NCI-H510A treated with DMSO at 0.1 percent for 48 hours (cell line): ENCODE data around the gene ZNF705A.
"Not testable (repeated sequence)": the region's sequence is repeated elsewhere in the genome, so short reads cannot be mapped to it uniquely, and the experiment has no call there.

Source experiments
- DNase-seq: peaks from one replicate; lab custom pipeline; 2025; lab: John Stamatoyannopoulos, UW

Gene ZNF705A

DNA sequence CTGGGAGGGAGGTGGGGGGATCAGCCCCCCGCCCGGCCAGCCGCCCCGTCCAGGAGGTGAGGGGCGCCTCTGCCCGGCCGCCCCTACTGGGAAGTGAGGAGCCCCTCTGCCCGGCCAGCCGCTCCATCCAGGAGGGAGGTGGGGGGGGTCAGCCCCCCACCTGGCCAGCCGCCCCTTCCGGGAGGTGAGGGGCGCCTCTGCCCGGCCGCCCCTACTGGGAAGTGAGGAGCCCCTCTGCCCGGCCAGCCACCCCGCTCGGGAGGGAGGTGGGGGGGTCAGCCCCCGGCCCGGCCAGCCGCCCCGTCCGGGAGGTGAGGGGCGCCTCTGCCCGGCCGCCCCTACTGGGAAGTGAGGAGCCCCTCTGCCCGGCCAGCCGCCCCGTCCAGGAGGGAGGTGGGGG, 27.4 kb downstream of the ZNF705A start:
- DNase-seq, result not testable (repeated sequence)

DNA sequence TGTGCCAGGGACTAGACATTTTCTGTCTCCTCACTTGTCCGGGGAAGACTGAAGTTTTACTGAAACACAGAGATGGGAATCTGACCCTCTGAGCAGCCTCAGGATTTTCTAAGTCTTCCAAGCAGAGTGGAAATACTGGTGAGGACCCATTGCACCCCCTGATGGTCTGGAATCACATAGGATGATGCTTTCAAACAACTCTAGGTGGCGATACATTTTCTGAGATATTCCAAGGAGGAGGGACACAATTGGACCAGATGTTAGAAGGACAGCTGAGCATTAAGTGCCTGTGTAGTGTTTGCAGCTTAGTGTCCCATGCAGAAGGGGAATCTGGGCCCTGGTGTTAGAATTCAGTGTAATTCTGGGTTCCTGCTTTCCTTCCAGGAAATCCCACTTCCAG, 31.3 kb downstream of the ZNF705A start:
- not testable (repeated sequence) for DNase-seq

DNA sequence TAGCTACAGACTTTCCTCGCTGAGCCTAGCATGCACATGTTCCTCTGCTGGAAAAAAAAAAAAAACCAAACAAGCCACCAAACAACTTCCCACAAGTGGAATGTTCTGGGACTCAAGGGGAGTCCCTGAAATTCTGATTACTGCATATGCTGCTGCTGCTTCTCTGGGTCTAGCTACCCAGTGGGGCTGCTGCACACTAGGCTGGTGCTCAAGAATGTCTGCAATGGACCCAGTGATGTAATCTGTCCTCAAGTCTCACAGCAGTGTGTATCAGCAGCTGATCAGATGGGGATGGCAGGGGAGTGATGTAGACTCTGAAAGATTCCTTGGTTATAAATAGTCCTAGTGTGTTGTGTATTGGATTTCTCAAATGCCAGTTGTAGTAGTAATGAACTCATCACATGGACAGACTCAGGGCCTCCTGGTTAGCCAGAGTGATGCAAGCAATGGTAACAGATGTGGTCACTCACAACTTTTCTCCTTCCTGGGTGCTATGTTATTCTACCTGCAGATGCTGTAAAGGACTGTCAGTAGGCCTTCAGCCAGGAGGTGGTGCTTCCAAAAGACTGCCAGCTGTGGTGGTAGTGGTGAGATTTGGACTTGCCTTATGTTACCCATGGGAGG, 41.0 kb downstream of the ZNF705A start:
- not testable (repeated sequence) for DNase-seq

DNA sequence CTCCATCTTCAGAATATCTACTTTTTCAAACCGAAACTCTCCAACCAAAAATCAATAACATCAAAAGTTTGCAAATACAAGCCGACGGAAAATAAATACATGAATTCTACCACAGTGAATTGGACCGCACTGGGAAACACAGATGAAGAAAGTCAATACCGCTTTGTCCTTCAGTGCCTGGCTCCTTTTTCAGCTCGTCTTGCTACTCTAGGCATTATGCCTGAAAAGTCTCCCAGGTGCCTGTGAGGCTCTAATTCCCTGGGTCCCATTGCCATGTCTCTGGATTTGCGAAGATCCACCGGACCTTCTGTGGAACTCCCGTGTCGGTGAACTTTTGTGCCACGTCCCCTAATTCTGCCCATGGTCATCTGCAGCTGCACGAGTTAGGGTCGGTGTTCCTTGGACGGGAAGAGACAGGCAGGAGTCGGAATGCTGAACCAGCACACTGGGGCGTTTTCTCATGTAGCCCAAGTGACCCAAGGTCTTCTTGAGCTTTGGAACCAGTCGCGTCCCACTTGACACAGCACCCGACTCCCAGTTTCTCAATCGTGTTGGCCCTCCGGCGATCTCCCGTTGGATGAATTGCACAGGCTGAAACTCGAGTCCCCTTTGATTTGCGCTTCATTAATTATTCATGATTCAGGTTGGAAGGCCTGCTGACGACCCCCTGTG, 62.0 kb downstream of the ZNF705A start:
- DNase-seq, result not testable (repeated sequence)

DNA sequence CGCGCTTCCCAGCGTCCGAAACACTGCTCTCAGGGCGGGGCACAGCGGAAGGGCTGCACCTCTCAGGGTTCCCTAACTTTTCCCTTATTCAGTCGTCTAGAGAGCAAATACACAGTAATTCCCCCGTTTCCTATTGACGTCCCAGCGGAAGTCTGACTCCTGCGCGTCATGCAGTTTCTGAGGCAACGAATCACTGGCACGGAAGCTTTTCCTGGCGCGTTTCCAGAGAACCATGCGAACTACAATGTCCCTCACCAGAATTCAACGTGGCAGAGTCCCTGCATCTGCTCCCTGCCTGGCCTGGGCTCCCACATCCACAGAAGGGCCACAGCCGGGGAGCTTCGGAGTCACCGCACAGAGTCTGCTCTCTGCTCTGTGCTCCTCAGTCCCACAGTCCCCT, 64.6 kb downstream of the ZNF705A start:
- DNase-seq, result not testable (repeated sequence)

DNA sequence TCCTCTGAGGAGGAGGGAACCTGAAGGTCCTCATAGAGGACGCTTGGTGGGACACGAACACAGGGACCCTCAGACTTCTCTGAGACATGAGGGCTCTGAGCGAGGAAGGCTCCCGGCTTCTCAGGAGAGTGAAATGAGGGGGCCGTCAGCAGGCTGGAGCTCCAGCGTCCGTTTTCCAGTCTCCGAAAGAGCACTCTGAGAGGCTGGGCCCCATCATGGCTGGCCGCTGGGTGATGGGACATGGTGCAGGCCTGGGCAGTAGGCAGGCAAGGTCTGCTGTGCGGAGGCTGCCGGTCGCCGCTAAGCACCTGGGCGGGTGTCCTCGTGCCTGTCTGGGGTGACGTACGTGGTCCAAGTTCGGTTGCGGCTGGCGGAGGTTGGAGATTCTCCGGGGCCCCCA, 65.0 kb downstream of the ZNF705A start:
- not testable (repeated sequence) for DNase-seq

DNA sequence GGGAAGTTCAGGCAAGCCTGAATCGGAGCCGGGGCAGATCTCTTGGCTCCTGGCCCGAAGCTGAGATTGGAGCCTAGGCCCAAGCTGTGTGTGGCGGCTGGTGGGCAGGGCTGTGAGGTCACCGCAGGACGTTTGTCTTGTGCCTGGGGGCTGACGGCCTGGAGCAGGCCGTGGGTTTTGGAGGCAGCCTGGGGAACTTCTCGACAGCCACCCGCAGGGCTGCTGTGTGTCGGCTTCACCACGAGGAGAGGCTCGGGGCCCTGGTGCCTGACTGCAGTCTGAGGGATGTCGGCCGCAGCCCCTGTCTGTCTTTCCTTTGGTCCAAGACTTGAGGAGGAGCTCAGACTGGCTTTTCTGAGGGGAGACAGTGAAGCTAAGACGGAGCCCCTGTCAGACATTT, 65.5 kb downstream of the ZNF705A start:
- not testable (repeated sequence) for DNase-seq

DNA sequence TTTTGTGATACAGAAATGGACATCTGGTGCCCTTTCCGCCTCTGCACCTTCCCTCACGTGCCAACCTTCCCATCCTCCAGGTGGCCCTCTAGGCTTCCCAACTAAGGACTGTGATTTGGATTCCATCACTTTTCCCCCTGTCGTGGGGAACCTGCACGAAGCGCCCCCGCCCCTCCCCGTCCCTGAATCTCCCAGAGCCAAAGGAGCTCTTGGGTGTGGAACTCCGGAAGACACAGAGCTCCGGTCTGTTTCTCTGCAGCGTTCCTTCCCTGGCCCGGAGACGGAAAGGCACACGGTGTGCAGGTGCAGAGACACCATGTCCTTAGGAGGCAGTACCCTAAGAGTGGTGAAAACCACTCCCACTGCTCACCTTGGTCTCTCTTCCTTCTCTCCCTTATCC, 66.8 kb downstream of the ZNF705A start:
- DNase-seq, result not testable (repeated sequence)

DNA sequence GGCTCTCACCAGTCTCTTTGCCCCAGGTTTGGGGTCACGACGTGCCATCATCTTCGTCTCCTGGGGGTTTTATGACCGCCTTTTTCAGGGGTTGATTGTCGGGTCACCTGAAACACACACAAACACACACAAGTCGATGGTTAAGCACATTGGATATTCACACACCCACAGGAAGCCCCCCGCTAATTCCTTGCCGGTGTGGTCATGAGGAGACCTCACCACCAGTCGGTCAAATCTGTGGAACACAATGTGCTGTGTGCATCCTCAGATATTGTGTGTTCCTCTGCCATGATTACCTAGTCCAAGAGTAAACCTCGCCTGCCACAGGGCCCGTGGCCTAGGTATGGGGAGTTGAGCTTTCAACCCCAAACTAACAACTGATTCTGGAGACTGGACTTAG, 68.0 kb downstream of the ZNF705A start:
- not testable (repeated sequence) for DNase-seq

DNA sequence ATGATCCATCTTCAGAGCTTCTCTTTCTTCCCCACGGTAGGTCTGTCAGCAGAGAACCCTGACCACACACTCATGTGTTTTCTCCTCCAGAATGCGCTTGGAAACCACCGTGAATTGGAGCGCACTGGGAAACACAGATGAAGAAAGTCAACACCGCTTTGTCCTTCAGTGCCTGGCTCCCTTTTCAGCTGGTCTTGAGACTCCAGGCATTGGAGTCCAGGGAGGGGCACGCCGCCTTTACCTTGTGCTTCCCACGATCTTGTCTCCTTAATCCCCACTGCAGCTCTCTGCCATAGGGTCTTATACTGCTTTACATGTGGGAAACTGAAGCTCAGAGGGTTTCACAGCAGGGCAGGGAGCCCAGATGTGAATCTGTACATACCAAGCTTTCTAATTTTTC, 69.5 kb downstream of the ZNF705A start:
- DNase-seq, result no peak

DNA sequence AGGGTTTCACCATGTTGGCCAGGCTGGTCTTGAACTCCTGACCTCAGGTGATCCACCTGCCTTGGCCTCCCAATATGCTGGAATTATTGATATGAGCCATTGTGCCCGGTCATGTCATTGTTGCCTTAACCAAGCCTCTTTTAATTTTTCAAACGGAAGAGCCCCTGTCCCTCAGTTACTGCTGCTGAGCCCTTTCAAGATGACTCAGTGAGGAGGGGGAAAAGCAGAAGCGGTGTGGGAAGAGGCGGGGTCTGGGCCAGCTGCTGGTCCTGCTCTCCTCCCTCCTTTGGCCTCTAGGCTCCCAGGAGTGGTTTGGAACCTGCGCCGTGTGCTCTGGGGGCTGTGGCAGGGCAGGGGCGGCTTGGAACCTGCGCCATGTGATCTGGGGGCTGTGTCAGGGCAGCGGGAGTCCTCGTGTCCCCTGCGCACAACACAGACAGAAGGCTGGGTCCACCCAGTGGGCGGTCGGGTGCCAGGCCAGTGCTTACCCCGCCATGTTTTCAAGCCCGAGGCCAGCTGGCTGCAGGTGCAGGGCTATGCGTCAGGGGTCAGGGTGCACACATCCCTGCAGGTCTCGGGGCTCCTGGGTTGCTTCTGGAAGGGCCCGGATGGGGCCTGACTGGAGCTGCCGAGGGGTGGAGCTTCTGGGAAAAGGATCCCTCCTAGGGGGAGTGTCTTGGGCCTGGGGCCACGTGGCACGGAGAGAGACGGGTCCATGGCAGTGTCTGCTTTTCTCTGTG, 70.3 kb downstream of the ZNF705A start, which contains the start of gene FAM90A1:
TSS of gene FAM90A1 (minus strand) at position 627 of the 740 bp plus-strand sequence. CDS start 2,786 bp downstream, outside the sequence.
- DNase-seq, result not testable (repeated sequence)

DNA sequence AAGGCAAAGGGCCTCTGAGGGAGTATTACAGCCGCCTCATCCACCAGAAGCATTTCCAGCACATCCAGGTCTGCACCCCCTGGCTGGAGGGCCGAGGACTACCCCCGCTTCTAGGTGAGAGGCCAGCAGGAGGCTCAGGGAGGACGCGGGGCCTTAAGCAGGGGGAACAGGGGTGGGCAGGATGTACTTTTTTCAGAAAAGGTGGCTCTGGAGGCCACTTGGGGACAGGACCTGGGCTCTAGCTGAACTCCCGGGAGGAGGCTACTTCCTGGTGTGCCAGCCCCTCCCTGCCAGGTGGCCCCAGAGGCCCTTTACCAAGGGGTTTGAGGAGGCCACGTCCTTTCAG, 70.9 kb downstream of the ZNF705A start:
- DNase-seq, result not testable (repeated sequence)

DNA sequence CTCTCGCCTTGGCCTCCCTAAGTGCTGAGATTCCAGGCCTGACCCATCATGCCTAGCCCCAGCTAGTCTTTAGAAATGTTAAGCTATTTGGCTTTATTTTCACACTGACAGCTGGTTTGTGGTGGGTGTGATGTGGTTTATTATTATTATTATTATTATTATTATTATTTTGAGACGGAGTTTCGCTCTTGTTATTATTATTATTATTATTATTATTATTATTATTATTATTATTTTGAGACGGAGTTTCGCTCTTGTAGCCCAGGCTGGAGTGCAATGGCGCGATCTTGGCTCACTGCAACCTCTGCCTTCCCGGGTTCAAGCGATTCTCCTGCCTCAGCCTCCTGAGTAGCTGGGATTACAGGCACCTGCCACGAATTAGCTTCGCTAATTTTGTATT, 71.8 kb downstream of the ZNF705A start:
- not testable (repeated sequence) for DNase-seq

DNA sequence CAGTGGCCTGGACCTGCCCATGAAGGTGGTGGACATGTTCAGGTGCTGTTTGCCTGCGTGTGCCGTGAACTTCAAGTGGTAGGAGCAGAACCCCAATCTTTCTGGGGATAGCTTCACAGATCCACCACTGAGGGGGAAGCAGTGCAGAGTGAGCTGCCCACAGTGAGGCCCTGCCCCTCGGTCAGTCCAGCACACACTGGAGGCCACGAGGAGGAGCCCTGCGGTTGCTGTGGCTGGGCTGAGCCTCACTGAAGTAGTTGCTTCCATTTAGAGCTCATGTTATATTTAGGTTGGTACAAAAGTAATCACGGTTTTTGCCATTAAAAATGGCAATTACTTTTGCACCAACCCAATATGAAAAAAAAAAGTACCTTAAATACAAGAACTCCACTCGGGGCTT, 72.7 kb downstream of the ZNF705A start:
- not testable (repeated sequence) for DNase-seq
